ENCODE measurements around the gene GNG7. TPM values are rescaled to one million over a fixed set of nuclear protein-coding genes. Genes with fewer than 3 reads are reported as not detected.
A peak's percentile ranks its signal among the peaks of the same experiment; 100 is the strongest.

Gene GNG7
- total RNA-seq, 1 experiment from 2014 or later, result 7.7 TPM

DNA sequence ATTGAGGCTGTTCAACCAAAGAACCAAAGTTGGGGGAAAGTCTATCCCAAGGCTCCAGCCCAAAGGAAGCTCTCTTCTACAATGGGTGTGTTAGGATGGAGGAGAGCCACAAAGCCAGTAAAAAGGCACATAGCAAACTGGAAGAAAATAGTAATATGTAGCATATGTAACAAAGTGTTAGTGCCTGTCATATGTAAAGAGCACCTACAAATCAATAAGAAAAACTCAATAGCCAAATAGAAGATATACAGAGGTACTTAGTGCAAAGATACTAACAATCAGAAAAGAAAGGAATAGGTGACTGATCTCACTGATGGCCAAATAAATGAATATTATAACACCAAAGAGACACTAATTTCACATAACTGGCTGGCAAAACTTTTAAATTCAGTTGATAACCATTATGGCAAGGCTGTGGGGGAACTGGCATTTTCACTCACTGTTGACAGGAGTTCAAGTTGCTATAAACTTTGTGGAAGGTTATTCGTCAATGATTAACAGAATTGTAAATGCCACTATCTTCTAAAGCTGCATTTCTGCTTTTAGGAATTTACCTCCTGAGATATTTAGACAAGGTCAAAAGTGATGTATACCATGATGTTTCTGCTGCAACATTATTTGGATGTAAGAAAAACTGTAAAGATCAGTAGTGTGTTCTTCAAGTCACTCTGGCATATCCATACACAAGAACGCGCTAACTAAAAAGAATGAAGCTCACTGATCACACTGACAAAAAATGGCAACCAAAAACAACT lies 110.8 kb downstream of the GNG7 start:
- Histone ChIP-seq H3T11ph (ENCODE audit: low read length) (no peak overlapping the region), H3K18ac (ENCODE audit: insufficient read length, low read depth, low read length) (no peak overlapping the region), H3K23me2 (ENCODE audit: insufficient read length, low read depth, low read length, poor library complexity, severe bottlenecking) (peaks cover 4% of the 10 kb centered on the region), H3K23ac (ENCODE audit: insufficient read length, low read depth, low read length) (no peak overlapping the region), H3K14ac (ENCODE audit: insufficient read depth, low read length) (no peak overlapping the region), H3K9ac (ENCODE audit: extremely low read depth, insufficient read length, low read length) (no peak overlapping the region), H3K56ac (ENCODE audit: insufficient read length, low read depth, low read length) (no peak overlapping the region), H2AFZ (ENCODE audit: low read length) (no peak overlapping the region), H3K27me3 (ENCODE audit: insufficient read depth, low read length) (no peaks in the 10 kb centered on the region), H2BK20ac (ENCODE audit: low read depth, low read length, poor library complexity, severe bottlenecking) (no peak overlapping the region), H2BK15ac (ENCODE audit: low read depth, low read length) (no peak overlapping the region), H3K9me3 (ENCODE audit: control insufficient read depth, low read depth, low read length) (no peaks in the 10 kb centered on the region), H2BK120ac (ENCODE audit: low read depth, low read length, poor library complexity, severe bottlenecking) (no peak overlapping the region), H2BK5ac (ENCODE audit: insufficient read length, low read length) (no peak overlapping the region), H2AK5ac (ENCODE audit: insufficient read length, low read length) (no peak overlapping the region), H2BK12ac (ENCODE audit: insufficient read length, low read depth, low read length) (no peak overlapping the region), H3K27ac (ENCODE audit: insufficient read length, low read depth, low read length) (no peak overlapping the region), H3K4ac (ENCODE audit: low read depth, low read length) (no peak overlapping the region), H4K91ac (ENCODE audit: insufficient read length, low read depth, low read length) (no peak overlapping the region), H4K20me1 (ENCODE audit: control insufficient read depth, insufficient read depth, insufficient read length) (no peaks in the 10 kb centered on the region), H4K8ac (replicated peaks; ENCODE audit: insufficient read length, low read depth, low read length) (no peak overlapping the region), H3K79me2 (ENCODE audit: insufficient read depth, low read length) (no peaks in the 10 kb centered on the region), H3K79me1 (ENCODE audit: insufficient read depth, low read depth, low read length, poor library complexity, severe bottlenecking) (no peaks in the 10 kb centered on the region), H3K4me2 (ENCODE audit: insufficient read depth, insufficient read length, low read length) (no peak overlapping the region), H4K5ac (ENCODE audit: insufficient read length, low read depth, low read length) (no peak overlapping the region), H3K4me1 (ENCODE audit: insufficient read depth, low read length) (peaks cover 6% of the 10 kb centered on the region)
- H3K27ac Mint-ChIP-seq, result peak overlapping the region in 1 of 3 experiments; percentile 47; a peak in 1 of 7 replicates
- H3K36me3 Mint-ChIP-seq (ENCODE audit: insufficient read depth in 1 of 3, low read depth in 3 of 3), result no peaks in the 10 kb centered on the region
- WGBS (ENCODE audit: extremely low coverage, insufficient read length, low lambda C conversion rate), result no CpG with 5 or more reads among the region's 3 CpGs
- H3K9me3 Mint-ChIP-seq, result peaks cover 0 to 5% of the 10 kb centered on the region in 2 experiments; a peak in 2 of 5 replicates
- TF ChIP-seq, protein P1, sequence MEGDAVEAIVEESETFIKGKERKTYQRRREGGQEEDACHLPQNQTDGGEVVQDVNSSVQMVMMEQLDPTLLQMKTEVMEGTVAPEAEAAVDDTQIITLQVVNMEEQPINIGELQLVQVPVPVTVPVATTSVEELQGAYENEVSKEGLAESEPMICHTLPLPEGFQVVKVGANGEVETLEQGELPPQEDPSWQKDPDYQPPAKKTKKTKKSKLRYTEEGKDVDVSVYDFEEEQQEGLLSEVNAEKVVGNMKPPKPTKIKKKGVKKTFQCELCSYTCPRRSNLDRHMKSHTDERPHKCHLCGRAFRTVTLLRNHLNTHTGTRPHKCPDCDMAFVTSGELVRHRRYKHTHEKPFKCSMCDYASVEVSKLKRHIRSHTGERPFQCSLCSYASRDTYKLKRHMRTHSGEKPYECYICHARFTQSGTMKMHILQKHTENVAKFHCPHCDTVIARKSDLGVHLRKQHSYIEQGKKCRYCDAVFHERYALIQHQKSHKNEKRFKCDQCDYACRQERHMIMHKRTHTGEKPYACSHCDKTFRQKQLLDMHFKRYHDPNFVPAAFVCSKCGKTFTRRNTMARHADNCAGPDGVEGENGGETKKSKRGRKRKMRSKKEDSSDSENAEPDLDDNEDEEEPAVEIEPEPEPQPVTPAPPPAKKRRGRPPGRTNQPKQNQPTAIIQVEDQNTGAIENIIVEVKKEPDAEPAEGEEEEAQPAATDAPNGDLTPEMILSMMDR (conservative IDR thresholded peaks at IDR 0.05), result no peak
- H3K4me3 Mint-ChIP-seq, result no peak overlapping the region
- H3K27me3 Mint-ChIP-seq (ENCODE audit: low read depth), result peaks cover 7% of the 10 kb centered on the region
- no peak for DNase-seq
- peaks cover 20 to 35% of the 10 kb centered on the region in 2 experiments for H3K4me1 Mint-ChIP-seq
